HepG2 (cell line): Measurements from ENCODE around the gene METAP1D. TPM values are rescaled to one million over a fixed set of nuclear protein-coding genes. Genes with fewer than 3 reads are reported as not detected.

ENCODE experiments used
- ATAC-seq: fragments of 200-7000 bp; cut with Tn5 transposase; 3 replicates; pipeline ENCODE4 v1.9.1; 2020; ENCODE audit warnings: mild to moderate bottlenecking, moderate library complexity
- BruUV-seq: library from RNA; stranded (reverse); fragments of 400-500 nt; replicated peaks from 2 replicates; lab custom pipeline; 2021; lab: Mats Ljungman, UMichigan
- CTCF ChIA-PET: fragments of 300-600 bp; formaldehyde crosslinking; extraction: SDS; loops from one replicate; lab custom pipeline; 2021; ENCODE audit warnings: low total read pairs, inconsistent platforms, low intra/inter-chr PET ratio; lab: Yijun Ruan, JAX
- POLR2A ChIA-PET: fragments of 350-600 bp; sonication (Branson Sonifier 250); formaldehyde crosslinking; loops from one replicate; lab custom pipeline; 2020; ENCODE audit warnings: antibody characterized with exemption, inconsistent platforms; lab: Yijun Ruan, JAX
- DNase-seq: peaks from one replicate; pipeline ENCODE4 v3.0.0-alpha.2; 2015; ENCODE audit warnings: low spot score
- FAIRE-seq: peaks from 3 replicates; lab custom pipeline; 2011; peaks lifted over from hg19 to GRCh38; lab: Jason Lieb, UNC
- H2AFZ ChIP-seq: one replicate; pipeline ENCODE4 v1.6.1; 2011; ENCODE audit warnings: low read length, inconsistent platforms
- H3K27ac ChIP-seq: fragments of 300-600 bp; 3 replicates; pipeline ENCODE4 v1.8.0; 2011; ENCODE audit warnings: mixed run types, mild to moderate bottlenecking, mixed read lengths, low read length, inconsistent platforms; ENCODE audit not compliant: insufficient read depth; ENCODE audit errors: extremely low read length
- H3K27me3 ChIP-seq, 2 experiments: fragments of 200-600 bp in 1 of 2; 2 replicates in 1 of 2; 3 replicates in 1 of 2; pipeline versions ENCODE4 v1.6.0 to v1.8.0; 2011; ENCODE audit warnings: low read length in 2 of 2, mild to moderate bottlenecking in 2 of 2, moderate library complexity in 2 of 2, inconsistent platforms in 1 of 2; ENCODE audit not compliant: insufficient read depth in 2 of 2, control insufficient read depth in 1 of 2
- H3K36me3 ChIP-seq, 2 experiments: fragments of 200-600 bp in 1 of 2; replicated peaks in 1 of 2; 2 replicates in 1 of 2; 3 replicates in 1 of 2; pipeline versions ENCODE4 v1.5.1 to v1.8.0; 2011; ENCODE audit warnings: low read length in 2 of 2, inconsistent platforms in 1 of 2; ENCODE audit not compliant: insufficient read depth in 2 of 2, control insufficient read depth in 1 of 2
- H3K4me1 ChIP-seq: 2 replicates; pipeline ENCODE4 v1.5.1; 2012; ENCODE audit warnings: low read length, inconsistent platforms; ENCODE audit not compliant: insufficient read depth
- H3K4me2 ChIP-seq: 2 replicates; pipeline ENCODE4 v1.6.0; 2011; ENCODE audit warnings: low read depth, low read length, inconsistent platforms
- H3K4me3 ChIP-seq, 3 experiments: fragments of 200-600 bp in 1 of 3; sonication (generic), shearing (Covaris generic) in 1 of 3; replicated peaks in 1 of 3; 2 replicates each; pipeline ENCODE4 v1.5.1; 2011 to 2016; ENCODE audit warnings: low read length in 3 of 3, inconsistent platforms in 2 of 3, low read depth in 2 of 3, mild to moderate bottlenecking in 2 of 3, control low read depth in 1 of 3, mixed read lengths in 1 of 3; ENCODE audit not compliant: insufficient read depth in 1 of 3
- H3K79me2 ChIP-seq: one replicate; pipeline ENCODE4 v1.6.1; 2011; ENCODE audit warnings: low read length, inconsistent platforms; ENCODE audit not compliant: insufficient read depth
- H3K9ac ChIP-seq: 2 replicates; pipeline ENCODE4 v1.6.0; 2011; ENCODE audit warnings: mild to moderate bottlenecking, low read depth, low read length, inconsistent platforms; ENCODE audit not compliant: insufficient read depth
- H3K9me3 ChIP-seq: 2 replicates; pipeline ENCODE4 v1.5.1; 2012; ENCODE audit warnings: mild to moderate bottlenecking, low read length
- H4K20me1 ChIP-seq: 2 replicates; pipeline ENCODE4 v1.6.0; 2011; ENCODE audit warnings: inconsistent platforms, mild to moderate bottlenecking, low read length, moderate library complexity; ENCODE audit not compliant: insufficient read depth
- BORCS8-MEF2B ChIP-seq: sonication (generic); formaldehyde crosslinking; IDR thresholded peaks from 2 replicates; pipeline ENCODE4 v1.8.0; 2022; ENCODE audit warnings: mild to moderate bottlenecking, missing genetic modification reagents
- EZH2 ChIP-seq: conservative IDR thresholded peaks from 2 replicates; pipeline ENCODE4 v1.6.1; 2012; ENCODE audit warnings: mild to moderate bottlenecking, low read depth, low read length, moderate library complexity
- GTF3A ChIP-seq: sonication (generic); formaldehyde crosslinking; conservative IDR thresholded peaks from 2 replicates; pipeline ENCODE4 v1.4.0; 2020; ENCODE audit warnings: mild to moderate bottlenecking, missing genetic modification reagents
- HES4 ChIP-seq: sonication (generic); formaldehyde crosslinking; IDR thresholded peaks from 2 replicates; pipeline ENCODE4 v1.9.0; 2021; ENCODE audit warnings: mild to moderate bottlenecking, missing genetic modification reagents, borderline replicate concordance
- KDM3A ChIP-seq: IDR thresholded peaks from 2 replicates; pipeline ENCODE4 v1.6.1; 2018; ENCODE audit warnings: low read depth, missing compliant biosample characterization
- MYC ChIP-seq: sonication (generic); formaldehyde crosslinking; IDR thresholded peaks from 2 replicates; pipeline ENCODE4 v1.9.0; 2021; ENCODE audit warnings: missing genetic modification reagents, borderline replicate concordance
- SMARCE1 ChIP-seq: fragments of 450-650 bp; IDR thresholded peaks from 2 replicates; pipeline ENCODE4 v1.6.1; 2017; ENCODE audit warnings: borderline replicate concordance
- SRSF1 ChIP-seq: fragments of 200-400 bp; formaldehyde crosslinking; optimal IDR thresholded peaks from 2 replicates; pipeline ENCODE3; 2017; ENCODE audit warnings: mild to moderate bottlenecking, low read depth, low read length, moderate library complexity
- THYN1 ChIP-seq: sonication (generic); formaldehyde crosslinking; IDR thresholded peaks from 2 replicates; pipeline ENCODE4 v1.8.1; 2023; ENCODE audit warnings: low read depth, mild to moderate bottlenecking, moderate library complexity, missing genetic modification reagents, borderline replicate concordance
- YEATS2 ChIP-seq: sonication (generic); formaldehyde crosslinking; IDR thresholded peaks from 2 replicates; pipeline ENCODE4 v1.4.0; 2020; ENCODE audit warnings: missing genetic modification reagents, borderline replicate concordance
- ZNF225 ChIP-seq: sonication (generic); formaldehyde crosslinking; IDR thresholded peaks from 2 replicates; pipeline ENCODE4 v1.4.0; 2020; ENCODE audit warnings: mild to moderate bottlenecking, missing genetic modification reagents
- ZNF777 ChIP-seq: sonication (generic); formaldehyde crosslinking; IDR thresholded peaks from 2 replicates; pipeline ENCODE4 v1.4.0; 2020; ENCODE audit warnings: missing genetic modification reagents
- WGBS: methylation state at CpG from one replicate; pipeline ENCODE4 v1.1.6; 2017; ENCODE audit warnings: low lambda C conversion rate; 5-methylcytosine and 5-hydroxymethylcytosine counted together
- in situ Hi-C: cut with HindIII; loops from 2 replicates; pipeline ENCODE4 v1.10.0; 2017; ENCODE audit warnings: low pct_unique_long_range_greater_than_20kb; ENCODE audit not compliant: extremely low pct_ligation_motif_present
- intact Hi-C: fragments of 100-400 bp; cut with micrococcal nuclease; formaldehyde crosslinking; loops from one replicate; pipeline ENCODE4 v1.10.0; 2022; ENCODE audit not compliant: unreplicated experiment
- polyA plus RNA-seq, 8 experiments: library from polyadenylated mRNA; depleted of rRNA in 3 of 8; stranded (reverse) in 7 of 8; unstranded in 1 of 8; fragments of >200 nt; fragmentation: Illumina TruSeq in 4 of 8; extraction: Trizol in 4 of 8; gene quantifications; 2 replicates each; pipeline versions ENCODE4 v1.2.1 to v1.2.3, GENCODE V29; 2011 to 2016; ENCODE audit warnings: low read depth in 4 of 8, missing spikeins in 1 of 8, mixed read lengths in 1 of 8; ENCODE audit not compliant: insufficient read depth in 1 of 8
- total RNA-seq, 5 experiments: library from RNA; depleted of rRNA; stranded (reverse); fragments of >200 nt; fragmentation: Illumina TruSeq; extraction: Trizol; gene quantifications; 2 replicates each; pipeline ENCODE4 v1.2.3, GENCODE V29; 2016; ENCODE audit warnings: low read depth in 1 of 5
- TF ChIP-seq, protein P1 (sequence below): sonication (generic); formaldehyde crosslinking; IDR thresholded peaks from 2 replicates; pipeline ENCODE4 v1.5.0; 2020; ENCODE audit warnings: mild to moderate bottlenecking, missing genetic modification reagents
- TF ChIP-seq, protein P2 (sequence below): sonication (generic); formaldehyde crosslinking; IDR thresholded peaks from 2 replicates; pipeline ENCODE4 v1.4.0; 2020; ENCODE audit warnings: missing genetic modification reagents
- TF ChIP-seq, protein P3 (sequence below): sonication (generic); formaldehyde crosslinking; IDR thresholded peaks from 2 replicates; pipeline ENCODE4 v1.8.0; 2023; ENCODE audit warnings: mild to moderate bottlenecking, missing genetic modification reagents
- TF ChIP-seq, protein P4 (sequence below): sonication (generic); formaldehyde crosslinking; IDR thresholded peaks from 2 replicates; pipeline ENCODE4 v1.4.0; 2020; ENCODE audit warnings: missing genetic modification reagents, borderline replicate concordance

The METAP1D gene
- total and polyA plus RNA-seq, 2 of the 13 experiments (the other 11 are each of a cell fraction or from before 2014, with no cell fraction given), result 14.7 to 21.6 TPM

DNA sequence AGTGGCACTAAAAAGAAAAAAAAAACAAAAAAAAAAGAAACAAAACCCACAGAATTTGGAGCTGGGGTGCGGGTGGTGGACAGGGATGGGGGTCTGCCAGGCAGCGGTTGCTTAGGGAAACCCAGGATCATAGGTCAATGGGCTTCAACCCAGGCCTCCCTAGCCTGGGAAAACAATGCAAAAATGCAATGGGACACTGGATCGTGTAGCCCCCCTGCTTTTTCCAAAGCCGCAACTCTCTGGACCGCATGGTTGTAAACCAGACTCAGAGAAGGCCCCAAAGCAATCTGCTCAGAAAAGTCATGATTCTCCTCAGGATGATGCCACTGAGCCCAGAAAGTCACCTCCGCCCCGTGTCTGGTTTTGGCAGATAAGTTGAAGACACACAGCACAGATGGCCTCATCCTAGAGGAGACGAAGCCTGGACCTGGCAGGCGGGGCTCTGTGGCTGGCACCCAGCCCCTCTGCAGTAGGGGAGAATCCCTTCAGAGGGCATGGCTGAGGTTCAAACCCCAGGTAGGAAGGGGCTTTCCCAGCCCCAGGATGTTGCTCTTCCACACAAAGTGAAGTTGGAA lies 97.9 kb downstream of the METAP1D start:
- ATAC-seq, result no peak
- 0 out of 2 replicates have a peak, but pooled peaks have one; percentile 15 for TF ChIP-seq KDM3A (CRISPR knock-in tag)
- 0 out of 2 replicates have a peak, but pooled peaks have one; percentile 27 for TF ChIP-seq ZNF777 (CRISPR knock-in tag)
- TF ChIP-seq THYN1 (CRISPR knock-in tag), result no peak
- TF ChIP-seq, protein P1, sequence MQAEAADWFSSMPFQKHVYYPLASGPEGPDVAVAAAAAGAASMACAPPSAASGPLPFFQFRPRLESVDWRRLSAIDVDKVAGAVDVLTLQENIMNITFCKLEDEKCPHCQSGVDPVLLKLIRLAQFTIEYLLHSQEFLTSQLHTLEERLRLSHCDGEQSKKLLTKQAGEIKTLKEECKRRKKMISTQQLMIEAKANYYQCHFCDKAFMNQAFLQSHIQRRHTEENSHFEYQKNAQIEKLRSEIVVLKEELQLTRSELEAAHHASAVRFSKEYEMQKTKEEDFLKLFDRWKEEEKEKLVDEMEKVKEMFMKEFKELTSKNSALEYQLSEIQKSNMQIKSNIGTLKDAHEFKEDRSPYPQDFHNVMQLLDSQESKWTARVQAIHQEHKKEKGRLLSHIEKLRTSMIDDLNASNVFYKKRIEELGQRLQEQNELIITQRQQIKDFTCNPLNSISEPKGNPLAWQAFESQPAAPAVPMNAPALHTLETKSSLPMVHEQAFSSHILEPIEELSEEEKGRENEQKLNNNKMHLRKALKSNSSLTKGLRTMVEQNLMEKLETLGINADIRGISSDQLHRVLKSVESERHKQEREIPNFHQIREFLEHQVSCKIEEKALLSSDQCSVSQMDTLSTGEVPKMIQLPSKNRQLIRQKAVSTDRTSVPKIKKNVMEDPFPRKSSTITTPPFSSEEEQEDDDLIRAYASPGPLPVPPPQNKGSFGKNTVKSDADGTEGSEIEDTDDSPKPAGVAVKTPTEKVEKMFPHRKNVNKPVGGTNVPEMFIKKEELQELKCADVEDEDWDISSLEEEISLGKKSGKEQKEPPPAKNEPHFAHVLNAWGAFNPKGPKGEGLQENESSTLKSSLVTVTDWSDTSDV (CRISPR knock-in tag), result no peak
- TF ChIP-seq SRSF1, result peak; percentile 57
- TF ChIP-seq, protein P2, sequence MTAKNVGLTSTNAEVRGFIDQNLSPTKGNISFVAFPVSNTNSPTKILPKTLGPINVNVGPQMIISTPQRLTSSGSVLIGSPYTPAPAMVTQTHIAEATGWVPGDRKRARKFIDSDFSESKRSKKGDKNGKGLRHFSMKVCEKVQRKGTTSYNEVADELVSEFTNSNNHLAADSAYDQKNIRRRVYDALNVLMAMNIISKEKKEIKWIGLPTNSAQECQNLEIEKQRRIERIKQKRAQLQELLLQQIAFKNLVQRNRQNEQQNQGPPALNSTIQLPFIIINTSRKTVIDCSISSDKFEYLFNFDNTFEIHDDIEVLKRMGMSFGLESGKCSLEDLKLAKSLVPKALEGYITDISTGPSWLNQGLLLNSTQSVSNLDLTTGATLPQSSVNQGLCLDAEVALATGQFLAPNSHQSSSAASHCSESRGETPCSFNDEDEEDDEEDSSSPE (CRISPR knock-in tag), result no peak
- TF ChIP-seq, protein P3, sequence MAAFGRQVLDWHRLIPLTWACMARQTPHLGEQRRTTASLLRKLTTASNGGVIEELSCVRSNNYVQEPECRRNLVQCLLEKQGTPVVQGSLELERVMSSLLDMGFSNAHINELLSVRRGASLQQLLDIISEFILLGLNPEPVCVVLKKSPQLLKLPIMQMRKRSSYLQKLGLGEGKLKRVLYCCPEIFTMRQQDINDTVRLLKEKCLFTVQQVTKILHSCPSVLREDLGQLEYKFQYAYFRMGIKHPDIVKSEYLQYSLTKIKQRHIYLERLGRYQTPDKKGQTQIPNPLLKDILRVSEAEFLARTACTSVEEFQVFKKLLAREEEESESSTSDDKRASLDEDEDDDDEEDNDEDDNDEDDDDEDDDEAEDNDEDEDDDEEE (CRISPR knock-in tag), result 0 out of 2 replicates have a peak, but pooled peaks have one; percentile 40
- peak; percentile 24; the same call in 1 of the 2 replicates for TF ChIP-seq BORCS8-MEF2B (CRISPR knock-in tag)
- TF ChIP-seq HES4 (CRISPR knock-in tag), result no peak
- TF ChIP-seq MYC, result 0 out of 2 replicates have a peak, but pooled peaks have one; percentile 13
- TF ChIP-seq, protein P4, sequence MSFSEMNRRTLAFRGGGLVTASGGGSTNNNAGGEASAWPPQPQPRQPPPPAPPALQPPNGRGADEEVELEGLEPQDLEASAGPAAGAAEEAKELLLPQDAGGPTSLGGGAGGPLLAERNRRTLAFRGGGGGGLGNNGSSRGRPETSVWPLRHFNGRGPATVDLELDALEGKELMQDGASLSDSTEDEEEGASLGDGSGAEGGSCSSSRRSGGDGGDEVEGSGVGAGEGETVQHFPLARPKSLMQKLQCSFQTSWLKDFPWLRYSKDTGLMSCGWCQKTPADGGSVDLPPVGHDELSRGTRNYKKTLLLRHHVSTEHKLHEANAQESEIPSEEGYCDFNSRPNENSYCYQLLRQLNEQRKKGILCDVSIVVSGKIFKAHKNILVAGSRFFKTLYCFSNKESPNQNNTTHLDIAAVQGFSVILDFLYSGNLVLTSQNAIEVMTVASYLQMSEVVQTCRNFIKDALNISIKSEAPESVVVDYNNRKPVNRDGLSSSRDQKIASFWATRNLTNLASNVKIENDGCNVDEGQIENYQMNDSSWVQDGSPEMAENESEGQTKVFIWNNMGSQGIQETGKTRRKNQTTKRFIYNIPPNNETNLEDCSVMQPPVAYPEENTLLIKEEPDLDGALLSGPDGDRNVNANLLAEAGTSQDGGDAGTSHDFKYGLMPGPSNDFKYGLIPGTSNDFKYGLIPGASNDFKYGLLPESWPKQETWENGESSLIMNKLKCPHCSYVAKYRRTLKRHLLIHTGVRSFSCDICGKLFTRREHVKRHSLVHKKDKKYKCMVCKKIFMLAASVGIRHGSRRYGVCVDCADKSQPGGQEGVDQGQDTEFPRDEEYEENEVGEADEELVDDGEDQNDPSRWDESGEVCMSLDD (CRISPR knock-in tag), result no peak
- 0 out of 2 replicates have a peak, but pooled peaks have one; percentile 7 for TF ChIP-seq YEATS2 (CRISPR knock-in tag)
- no peak for TF ChIP-seq GTF3A
- TF ChIP-seq ZNF225 (CRISPR knock-in tag), result 0 out of 2 replicates have a peak, but pooled peaks have one; percentile 16
- TF ChIP-seq EZH2, result peak; percentile 23; the same call in 1 of the 2 replicates
- TF ChIP-seq SMARCE1, result no peak

More for the DNA sequence above, 97.9 kb downstream of the METAP1D start:
- Histone ChIP-seq H3K4me1 (peaks cover 65% of the 10 kb centered on the region), H4K20me1 (peaks cover 6% of the 10 kb centered on the region; the same call in 1 of the 2 replicates), H3K27ac (no peak overlapping the region), H3K4me3 (peak overlapping the region; percentile 60 to 77 (median 61); a peak in 5 of 6 replicates), H3K4me2 (peak overlapping the region; percentile 93), H3K9me3 (no peaks in the 10 kb centered on the region), H3K79me2 (no peaks in the 10 kb centered on the region), H3K9ac (no peak overlapping the region), H2AFZ (no peak overlapping the region), H3K27me3 (peaks cover 20 to 76% of the 10 kb centered on the region in 2 experiments), H3K36me3 (no peaks in the 10 kb centered on the region)
- no TSS peak for BruUV-seq
- intact Hi-C loops, result no loop called here
- FAIRE-seq, result no peak
- no peak for DNase-seq
- CTCF ChIA-PET, result no interaction called here
- in situ Hi-C loops, result no loop called here
- POLR2A ChIA-PET, result interaction anchor here (1.3 to 2.0 kb wide), 3 partner anchors 11 to 46 kb away, joined by 3 to 16 read pairs (median 7); partner anchors contain the start of gene DLX1
- 17% methylated on average over 9 of the region's 9 CpGs for WGBS
